ENCODE data around the gene OR4F15.
A peak's percentile ranks its signal among the peaks of the same experiment; 100 is the strongest.
"Not testable (repeated sequence)": the region's sequence is repeated elsewhere in the genome, so short reads cannot be mapped to it uniquely, and the experiment has no call there.

OR4F15 gene

GRCh38 chr15:101772921-101773320 is 39.1 kb upstream of the OR4F15 start:
- H3K4me2 ChIP-seq (ENCODE audit: low read length), result no peak overlapping the region
- H3K27ac ChIP-seq (ENCODE audit: low read depth, low read length), result no peak overlapping the region

GRCh38 chr15:101773496-101774100 is 38.4 kb upstream of the OR4F15 start:
- Histone ChIP-seq H3F3A (ENCODE audit: control insufficient read depth, insufficient read depth) (no peaks in the 10 kb centered on the region), H3K9me2 (replicated peaks; ENCODE audit: control insufficient read depth, low read length) (no peaks in the 10 kb centered on the region), H3K4me3 (ENCODE audit: low read length) (no peak overlapping the region), H3K4me1 (ENCODE audit: control insufficient read depth, low read length) (no peaks in the 10 kb centered on the region), H3K27ac (ENCODE audit: low read depth, low read length) (no peak overlapping the region), H3K36me3 (ENCODE audit: control insufficient read depth, low read length) (no peaks in the 10 kb centered on the region), H3K4me2 (ENCODE audit: low read length) (no peak overlapping the region), H3K27me3 (ENCODE audit: control insufficient read depth, low read length) (no peaks in the 10 kb centered on the region), H3K79me2 (ENCODE audit: control insufficient read depth, low read length) (no peaks in the 10 kb centered on the region), H4K20me1 (ENCODE audit: control insufficient read depth, insufficient read depth, low read depth, low read length) (no peaks in the 10 kb centered on the region), H3K9me3 (ENCODE audit: control insufficient read depth, insufficient read depth, low read length) (no peaks in the 10 kb centered on the region)
- no peak for TF ChIP-seq EZH2phosphoT487 (IDR thresholded peaks at IDR 0.05; ENCODE audit: borderline replicate concordance, low read length)
- TF ChIP-seq CTCF (IDR thresholded peaks at IDR 0.05; ENCODE audit: low read depth, low read length, poor library complexity, severe bottlenecking), result peak; percentile 53

More at GRCh38 chr15:101772921-101773320, 39.1 kb upstream of the OR4F15 start:
- no peaks in the 10 kb centered on the region for H3K9me2 ChIP-seq (replicated peaks; ENCODE audit: control insufficient read depth, low read length)
- H3K27me3 ChIP-seq (ENCODE audit: control insufficient read depth, low read length), result no peaks in the 10 kb centered on the region
- H3K9me3 ChIP-seq (ENCODE audit: control insufficient read depth, insufficient read depth, low read length), result no peaks in the 10 kb centered on the region
- H4K20me1 ChIP-seq (ENCODE audit: control insufficient read depth, insufficient read depth, low read depth, low read length), result no peaks in the 10 kb centered on the region
- TF ChIP-seq EZH2phosphoT487 (IDR thresholded peaks at IDR 0.05; ENCODE audit: borderline replicate concordance, low read length), result no peak
- no peak for TF ChIP-seq CTCF (IDR thresholded peaks at IDR 0.05; ENCODE audit: low read depth, low read length, poor library complexity, severe bottlenecking)
- no peaks in the 10 kb centered on the region for H3K36me3 ChIP-seq (ENCODE audit: control insufficient read depth, low read length)
- no peaks in the 10 kb centered on the region for H3K4me1 ChIP-seq (ENCODE audit: control insufficient read depth, low read length)
- no peaks in the 10 kb centered on the region for H3F3A ChIP-seq (ENCODE audit: control insufficient read depth, insufficient read depth)
- H3K4me3 ChIP-seq (ENCODE audit: low read length), result no peak overlapping the region
- no peaks in the 10 kb centered on the region for H3K79me2 ChIP-seq (ENCODE audit: control insufficient read depth, low read length)

GRCh38 chr15:101775136-101775535 is 36.9 kb upstream of the OR4F15 start:
- no peaks in the 10 kb centered on the region for H3K27me3 ChIP-seq (ENCODE audit: control insufficient read depth, low read length)
- no peaks in the 10 kb centered on the region for H3F3A ChIP-seq (ENCODE audit: control insufficient read depth, insufficient read depth)
- no peaks in the 10 kb centered on the region for H3K9me2 ChIP-seq (replicated peaks; ENCODE audit: control insufficient read depth, low read length)
- no peak for TF ChIP-seq EZH2phosphoT487 (IDR thresholded peaks at IDR 0.05; ENCODE audit: borderline replicate concordance, low read length)
- TF ChIP-seq CTCF (IDR thresholded peaks at IDR 0.05; ENCODE audit: low read depth, low read length, poor library complexity, severe bottlenecking), result no peak
- no peak overlapping the region for H3K4me2 ChIP-seq (ENCODE audit: low read length)
- no peaks in the 10 kb centered on the region for H3K79me2 ChIP-seq (ENCODE audit: control insufficient read depth, low read length)
- H3K4me3 ChIP-seq (ENCODE audit: low read length), result no peak overlapping the region
- H3K9me3 ChIP-seq (ENCODE audit: control insufficient read depth, insufficient read depth, low read length), result no peaks in the 10 kb centered on the region
- no peaks in the 10 kb centered on the region for H3K36me3 ChIP-seq (ENCODE audit: control insufficient read depth, low read length)
- no peak overlapping the region for H3K27ac ChIP-seq (ENCODE audit: low read depth, low read length)
- H4K20me1 ChIP-seq (ENCODE audit: control insufficient read depth, insufficient read depth, low read depth, low read length), result no peaks in the 10 kb centered on the region
- H3K4me1 ChIP-seq (ENCODE audit: control insufficient read depth, low read length), result no peaks in the 10 kb centered on the region

- H3K4me2 ChIP-seq (ENCODE audit: low read length); H3K27me3 ChIP-seq (ENCODE audit: control insufficient read depth, low read length); H3K4me1 ChIP-seq (ENCODE audit: control insufficient read depth, low read length): not testable (repeated sequence)
Measured at GRCh38 chr15:101778576-101778975, 33.4 kb upstream of the OR4F15 start.

GRCh38 chr15:101780225-101780624 is 31.8 kb upstream of the OR4F15 start:
- not testable (repeated sequence) for H3F3A ChIP-seq (ENCODE audit: control insufficient read depth, insufficient read depth); H3K27me3 ChIP-seq (ENCODE audit: control insufficient read depth, low read length); H3K36me3 ChIP-seq (ENCODE audit: control insufficient read depth, low read length); H3K9me3 ChIP-seq (ENCODE audit: control insufficient read depth, insufficient read depth, low read length); H3K4me1 ChIP-seq (ENCODE audit: control insufficient read depth, low read length); H3K4me2 ChIP-seq (ENCODE audit: low read length); H3K79me2 ChIP-seq (ENCODE audit: control insufficient read depth, low read length); H3K9me2 ChIP-seq (replicated peaks; ENCODE audit: control insufficient read depth, low read length); H3K27ac ChIP-seq (ENCODE audit: low read depth, low read length); H3K4me3 ChIP-seq (ENCODE audit: low read length); H4K20me1 ChIP-seq (ENCODE audit: control insufficient read depth, insufficient read depth, low read depth, low read length)

More at GRCh38 chr15:101778576-101778975, 33.4 kb upstream of the OR4F15 start:
- H3F3A ChIP-seq (ENCODE audit: control insufficient read depth, insufficient read depth); H3K79me2 ChIP-seq (ENCODE audit: control insufficient read depth, low read length); H3K9me3 ChIP-seq (ENCODE audit: control insufficient read depth, insufficient read depth, low read length); H3K36me3 ChIP-seq (ENCODE audit: control insufficient read depth, low read length); H3K27ac ChIP-seq (ENCODE audit: low read depth, low read length); H4K20me1 ChIP-seq (ENCODE audit: control insufficient read depth, insufficient read depth, low read depth, low read length); H3K9me2 ChIP-seq (replicated peaks; ENCODE audit: control insufficient read depth, low read length); H3K4me3 ChIP-seq (ENCODE audit: low read length): not testable (repeated sequence)
